K562 (cell line): ENCODE data around the gene ASMT. TPM values are rescaled to one million over a fixed set of nuclear protein-coding genes. Genes with fewer than 3 reads are reported as not detected.

ENCODE experiments used
- ATAC-seq: fragments of 200-7000 bp; cut with Tn5 transposase; 3 replicates; pipeline ENCODE4 v1.9.1; 2020; ENCODE audit warnings: moderate library complexity
- BruUV-seq: library from RNA; stranded (reverse); fragments of 400-500 nt; replicated peaks from 2 replicates; lab custom pipeline; 2021; lab: Mats Ljungman, UMichigan
- CTCF ChIA-PET: fragments of 300-600 bp; formaldehyde crosslinking; extraction: SDS; loops from one replicate; lab custom pipeline; 2021; ENCODE audit warnings: low intra/inter-chr PET ratio; lab: Yijun Ruan, JAX
- POLR2A ChIA-PET: fragments of 300-600, 350-650 bp; sonication (Branson Sonifier 250); formaldehyde crosslinking; extraction: SDS; loops from one replicate; lab custom pipeline; 2021; ENCODE audit warnings: antibody characterized with exemption, inconsistent platforms; lab: Yijun Ruan, JAX
- DNase-seq, 4 experiments: peaks; one replicate each; pipeline versions ENCODE4 v3.0.0 to v3.0.0-alpha.2; 2011 to 2018; ENCODE audit warnings: low spot score in 3 of 4, mixed read lengths in 3 of 4; ENCODE audit errors: extremely low read depth in 1 of 4
- FAIRE-seq: peaks from 2 replicates; lab custom pipeline; 2011; peaks lifted over from hg19 to GRCh38; lab: Jason Lieb, UNC
- H2AFZ ChIP-seq: 2 replicates; pipeline ENCODE4 v1.6.0; 2011; ENCODE audit warnings: low read depth, low read length, control low read depth, inconsistent platforms
- H3K27ac ChIP-seq: fragments of 200-600 bp; 3 replicates; pipeline ENCODE4 v1.8.0; 2011; ENCODE audit warnings: low read depth, mild to moderate bottlenecking, control low read depth, inconsistent platforms, low read length, moderate library complexity, mixed read lengths; ENCODE audit errors: extremely low read depth
- H3K27me3 ChIP-seq, 2 experiments: fragments of 300-600 bp in 1 of 2; 2 replicates in 1 of 2; 3 replicates in 1 of 2; pipeline versions ENCODE4 v1.6.0 to v1.8.0; 2011; ENCODE audit warnings: inconsistent platforms in 2 of 2, low read length in 2 of 2, mild to moderate bottlenecking in 1 of 2, mixed read lengths in 1 of 2, moderate library complexity in 1 of 2; ENCODE audit not compliant: control insufficient read depth in 2 of 2, insufficient read depth in 2 of 2
- H3K36me3 ChIP-seq: fragments of 300-600 bp; 3 replicates; pipeline ENCODE4 v1.8.0; 2011; ENCODE audit warnings: mild to moderate bottlenecking, low read length, inconsistent platforms; ENCODE audit not compliant: control insufficient read depth, insufficient read depth
- H3K4me1 ChIP-seq, 2 experiments: fragments of 200-600 bp in 1 of 2; replicated peaks in 1 of 2; 2 replicates in 1 of 2; 3 replicates in 1 of 2; pipeline versions ENCODE4 v1.5.1 to v1.8.0; 2011; ENCODE audit warnings: inconsistent platforms in 2 of 2, low read length in 2 of 2, mild to moderate bottlenecking in 1 of 2, mixed read lengths in 1 of 2, moderate library complexity in 1 of 2; ENCODE audit not compliant: control insufficient read depth in 2 of 2, insufficient read depth in 2 of 2
- H3K4me2 ChIP-seq: 2 replicates; pipeline ENCODE4 v1.6.1; 2011; ENCODE audit warnings: low read length, control low read depth, inconsistent platforms, mixed read lengths; ENCODE audit not compliant: insufficient read depth
- H3K4me3 ChIP-seq: fragments of 200-600 bp; sonication (generic), shearing (Covaris generic); 2 replicates; pipeline ENCODE4 v1.5.1; 2016; ENCODE audit warnings: control low read depth, inconsistent platforms
- H3K79me2 ChIP-seq: fragments of 200-600 bp; 3 replicates; pipeline ENCODE4 v1.8.0; 2011; ENCODE audit warnings: low read length, inconsistent platforms; ENCODE audit not compliant: control insufficient read depth, insufficient read depth
- H3K9ac ChIP-seq, 2 experiments: 2 replicates each; pipeline versions ENCODE4 v1.6.0 to v1.6.1; 2011; ENCODE audit warnings: low read depth in 2 of 2, low read length in 2 of 2, control low read depth in 1 of 2, inconsistent platforms in 1 of 2, mild to moderate bottlenecking in 1 of 2, mixed read lengths in 1 of 2; ENCODE audit not compliant: insufficient read depth in 1 of 2
- H3K9me1 ChIP-seq: one replicate; pipeline ENCODE4 v1.6.0; 2011; ENCODE audit warnings: inconsistent platforms, mild to moderate bottlenecking, low read length, moderate library complexity; ENCODE audit not compliant: control insufficient read depth, insufficient read depth
- H3K9me3 ChIP-seq: replicated peaks from 2 replicates; pipeline ENCODE4 v1.5.1; 2011; ENCODE audit warnings: low read depth, low read length, inconsistent platforms; ENCODE audit not compliant: control insufficient read depth, insufficient read depth
- H4K20me1 ChIP-seq: replicated peaks from 2 replicates; pipeline ENCODE4 v1.6.1; 2011; ENCODE audit warnings: low read length, inconsistent platforms, mixed read lengths; ENCODE audit not compliant: control insufficient read depth, insufficient read depth
- FOXA3 ChIP-seq, 2 experiments: fragments of 450-650 bp in 1 of 2; sonication (generic) in 1 of 2; formaldehyde crosslinking; IDR thresholded peaks in 1 of 2; conservative IDR thresholded peaks in 1 of 2; 2 replicates each; pipeline versions ENCODE4 v1.4.0 to v1.8.0; 2020 to 2022; ENCODE audit warnings: mild to moderate bottlenecking in 2 of 2, missing genetic modification reagents in 1 of 2
- MIER1 ChIP-seq: fragments of 450-650 bp; IDR thresholded peaks from 2 replicates; pipeline ENCODE4 v1.6.1; 2016; ENCODE audit warnings: antibody characterized with exemption, mild to moderate bottlenecking, low read depth
- ZNF668 ChIP-seq: fragments of 250-450 bp; sonication (Bioruptor Pico); IDR thresholded peaks from 2 replicates; pipeline ENCODE4 v1.8.0; 2022; ENCODE audit warnings: mild to moderate bottlenecking, inconsistent platforms
- WGBS: fragments of 100-300 bp; shearing (Covaris generic); methylation state at CpG from one replicate; pipeline ENCODE4 v1.1.6; 2016; ENCODE audit warnings: low coverage, mixed read lengths; ENCODE audit not compliant: insufficient coverage; ENCODE audit errors: missing lambda C conversion rate; 5-methylcytosine and 5-hydroxymethylcytosine counted together
- in situ Hi-C: fragments of 300-500 bp; cut with MboI; formaldehyde crosslinking; loops from 4 replicates; pipeline ENCODE4 v1.15.0; 2018; ENCODE audit warnings: inconsistent platforms, mixed read lengths
- intact Hi-C: fragments of 100-400 bp; cut with micrococcal nuclease; formaldehyde crosslinking; loops from 2 replicates; pipeline ENCODE4 v1.14.2; 2022
- polyA plus RNA-seq, 8 experiments: library from polyadenylated mRNA; depleted of rRNA in 4 of 8; stranded (reverse) in 5 of 8; unstranded in 3 of 8; fragments of >200 nt; fragmentation: Nextera tagmentation in 2 of 8; fragmentation: Illumina TruSeq in 1 of 8; extraction: Ambion mirVana in 2 of 8; extraction: Trizol in 1 of 8; gene quantifications; 2 replicates each; pipeline versions ENCODE4 v1.2.1 to v1.2.3, GENCODE V29; 2011 to 2014; ENCODE audit warnings: inconsistent platforms in 1 of 8, missing spikeins in 1 of 8
- total RNA-seq, 7 experiments: library from RNA; depleted of rRNA in 6 of 7; stranded (reverse); fragments of >200 nt in 6 of 7; fragmentation: Illumina TruSeq in 2 of 7; extraction: Trizol in 2 of 7; gene quantifications; 2 replicates each; pipeline versions ENCODE4 v1.2.1 to v1.2.3, GENCODE V29; 2011 to 2021; ENCODE audit warnings: low replicate concordance in 1 of 7
- TF ChIP-seq, protein P1 (sequence below), 2 experiments: IDR thresholded peaks; 2 replicates each; pipeline ENCODE4 v1.6.1; 2012; ENCODE audit warnings: improper control_type of control experiment in 2 of 2, low read depth in 2 of 2, low read length in 2 of 2, borderline replicate concordance in 1 of 2
- TF ChIP-seq, protein P2 (sequence below): sonication (generic); formaldehyde crosslinking; IDR thresholded peaks from 2 replicates; pipeline ENCODE4 v1.8.1; 2023; ENCODE audit warnings: missing genetic modification reagents, mild to moderate bottlenecking, borderline replicate concordance
- TF ChIP-seq, protein P3 (sequence below): fragments of 450-650 bp; IDR thresholded peaks from 2 replicates; pipeline ENCODE4 v1.6.1; 2017; ENCODE audit warnings: mild to moderate bottlenecking, moderate library complexity

Gene ASMT
- total and polyA plus RNA-seq, 9 of the 15 experiments (the other 6 are each of a cell fraction or from before 2014, with no cell fraction given), result 0.06 TPM; not detected in 8

DNA sequence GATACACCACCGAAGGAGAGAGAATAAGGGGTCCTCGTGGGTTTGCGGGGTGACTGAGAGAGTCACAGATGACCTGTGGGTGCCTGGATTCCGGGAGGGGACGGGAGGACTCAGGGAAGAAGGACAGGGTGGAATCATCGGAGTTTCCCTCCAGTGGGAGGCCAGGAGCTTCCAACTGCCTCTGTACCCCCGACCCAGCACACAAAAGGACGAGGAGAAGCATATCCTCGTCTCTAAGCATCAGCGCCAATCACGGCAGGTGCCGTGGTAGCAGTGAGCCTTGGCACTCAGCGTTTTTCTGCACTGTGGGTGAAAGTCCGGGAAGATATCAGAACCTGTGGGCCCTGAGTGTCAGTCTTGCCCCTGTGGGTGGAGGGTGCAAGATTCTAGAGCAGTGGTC is 62.0 kb downstream of the ASMT start:
- no peaks in the 10 kb centered on the region for H3K36me3 ChIP-seq
- CTCF ChIA-PET, result no interaction called here
- no peaks in the 10 kb centered on the region for H3K9me1 ChIP-seq
- H3K27me3 ChIP-seq, result no peaks in the 10 kb centered on the region; a peak in 1 of 5 replicates
- H3K4me3 ChIP-seq, result no peak overlapping the region
- POLR2A ChIA-PET, result no interaction called here
- no peak overlapping the region for H3K9ac ChIP-seq
- WGBS, result 3% methylated on average over 11 of the region's 14 CpGs
- H3K4me2 ChIP-seq, result no peak overlapping the region
- no peak for FAIRE-seq
- DNase-seq, result no peak
- H3K27ac ChIP-seq, result no peak overlapping the region
- no peaks in the 10 kb centered on the region for H3K79me2 ChIP-seq
- H3K9me3 ChIP-seq, result no peaks in the 10 kb centered on the region
- BruUV-seq, result no TSS peak
- no peak overlapping the region for H2AFZ ChIP-seq
- TF ChIP-seq FOXA3 (CRISPR knock-in tag; conservative IDR thresholded peaks at IDR 0.05 in 1 of 2, IDR thresholded peaks at IDR 0.05 in 1 of 2), result no peak
- H3K4me1 ChIP-seq, result no peaks in the 10 kb centered on the region
- no peak for ATAC-seq
- intact Hi-C loops (no loop called here), in situ Hi-C loops (no loop called here)
- H4K20me1 ChIP-seq, result no peaks in the 10 kb centered on the region

DNA sequence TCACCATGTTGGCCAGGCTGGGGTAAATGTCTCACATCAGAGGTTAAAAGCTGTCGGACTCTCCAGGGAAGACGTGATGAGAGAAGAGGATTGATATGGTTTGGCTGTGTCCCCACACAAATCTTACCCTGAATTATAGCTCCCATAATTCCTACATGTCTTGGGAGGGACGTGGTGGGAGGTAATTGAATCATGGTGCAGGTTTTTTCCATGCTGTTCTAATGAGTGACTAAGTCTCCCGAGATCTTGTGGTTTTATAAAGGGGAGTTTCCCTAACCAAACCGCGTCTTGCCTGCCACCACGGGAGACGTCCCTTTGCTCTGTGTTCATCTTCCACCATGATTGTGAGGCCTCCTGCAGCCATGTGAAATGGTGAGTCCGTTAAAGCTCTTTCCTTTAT is 64.4 kb downstream of the ASMT start:
- H3K27me3 ChIP-seq, result no peaks in the 10 kb centered on the region; a peak in 1 of 5 replicates
- FAIRE-seq (no peak), ATAC-seq (no peak), DNase-seq (no peak)
- no peak overlapping the region for H3K4me3 ChIP-seq
- no peaks in the 10 kb centered on the region for H4K20me1 ChIP-seq
- H3K36me3 ChIP-seq, result no peaks in the 10 kb centered on the region
- POLR2A ChIA-PET, result no interaction called here
- H3K79me2 ChIP-seq, result no peaks in the 10 kb centered on the region
- CTCF ChIA-PET, result no interaction called here
- intact Hi-C loops, result no loop called here
- 2% methylated on average over 8 of the region's 9 CpGs for WGBS
- BruUV-seq, result no TSS peak
- no peaks in the 10 kb centered on the region for H3K9me3 ChIP-seq
- H3K4me2 ChIP-seq, result no peak overlapping the region
- H3K9ac ChIP-seq, result no peak overlapping the region
- H3K27ac ChIP-seq, result no peak overlapping the region
- in situ Hi-C loops, result no loop called here
- no peaks in the 10 kb centered on the region for H3K4me1 ChIP-seq
- H2AFZ ChIP-seq, result no peak overlapping the region
- no peaks in the 10 kb centered on the region for H3K9me1 ChIP-seq
- TF ChIP-seq, protein P1, sequence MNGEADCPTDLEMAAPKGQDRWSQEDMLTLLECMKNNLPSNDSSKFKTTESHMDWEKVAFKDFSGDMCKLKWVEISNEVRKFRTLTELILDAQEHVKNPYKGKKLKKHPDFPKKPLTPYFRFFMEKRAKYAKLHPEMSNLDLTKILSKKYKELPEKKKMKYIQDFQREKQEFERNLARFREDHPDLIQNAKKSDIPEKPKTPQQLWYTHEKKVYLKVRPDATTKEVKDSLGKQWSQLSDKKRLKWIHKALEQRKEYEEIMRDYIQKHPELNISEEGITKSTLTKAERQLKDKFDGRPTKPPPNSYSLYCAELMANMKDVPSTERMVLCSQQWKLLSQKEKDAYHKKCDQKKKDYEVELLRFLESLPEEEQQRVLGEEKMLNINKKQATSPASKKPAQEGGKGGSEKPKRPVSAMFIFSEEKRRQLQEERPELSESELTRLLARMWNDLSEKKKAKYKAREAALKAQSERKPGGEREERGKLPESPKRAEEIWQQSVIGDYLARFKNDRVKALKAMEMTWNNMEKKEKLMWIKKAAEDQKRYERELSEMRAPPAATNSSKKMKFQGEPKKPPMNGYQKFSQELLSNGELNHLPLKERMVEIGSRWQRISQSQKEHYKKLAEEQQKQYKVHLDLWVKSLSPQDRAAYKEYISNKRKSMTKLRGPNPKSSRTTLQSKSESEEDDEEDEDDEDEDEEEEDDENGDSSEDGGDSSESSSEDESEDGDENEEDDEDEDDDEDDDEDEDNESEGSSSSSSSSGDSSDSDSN (IDR thresholded peaks at IDR 0.05; ENCODE audit: borderline replicate concordance in 1 of 2, low read depth in 2 of 2, low read length in 2 of 2), result no peak
- TF ChIP-seq, protein P2, sequence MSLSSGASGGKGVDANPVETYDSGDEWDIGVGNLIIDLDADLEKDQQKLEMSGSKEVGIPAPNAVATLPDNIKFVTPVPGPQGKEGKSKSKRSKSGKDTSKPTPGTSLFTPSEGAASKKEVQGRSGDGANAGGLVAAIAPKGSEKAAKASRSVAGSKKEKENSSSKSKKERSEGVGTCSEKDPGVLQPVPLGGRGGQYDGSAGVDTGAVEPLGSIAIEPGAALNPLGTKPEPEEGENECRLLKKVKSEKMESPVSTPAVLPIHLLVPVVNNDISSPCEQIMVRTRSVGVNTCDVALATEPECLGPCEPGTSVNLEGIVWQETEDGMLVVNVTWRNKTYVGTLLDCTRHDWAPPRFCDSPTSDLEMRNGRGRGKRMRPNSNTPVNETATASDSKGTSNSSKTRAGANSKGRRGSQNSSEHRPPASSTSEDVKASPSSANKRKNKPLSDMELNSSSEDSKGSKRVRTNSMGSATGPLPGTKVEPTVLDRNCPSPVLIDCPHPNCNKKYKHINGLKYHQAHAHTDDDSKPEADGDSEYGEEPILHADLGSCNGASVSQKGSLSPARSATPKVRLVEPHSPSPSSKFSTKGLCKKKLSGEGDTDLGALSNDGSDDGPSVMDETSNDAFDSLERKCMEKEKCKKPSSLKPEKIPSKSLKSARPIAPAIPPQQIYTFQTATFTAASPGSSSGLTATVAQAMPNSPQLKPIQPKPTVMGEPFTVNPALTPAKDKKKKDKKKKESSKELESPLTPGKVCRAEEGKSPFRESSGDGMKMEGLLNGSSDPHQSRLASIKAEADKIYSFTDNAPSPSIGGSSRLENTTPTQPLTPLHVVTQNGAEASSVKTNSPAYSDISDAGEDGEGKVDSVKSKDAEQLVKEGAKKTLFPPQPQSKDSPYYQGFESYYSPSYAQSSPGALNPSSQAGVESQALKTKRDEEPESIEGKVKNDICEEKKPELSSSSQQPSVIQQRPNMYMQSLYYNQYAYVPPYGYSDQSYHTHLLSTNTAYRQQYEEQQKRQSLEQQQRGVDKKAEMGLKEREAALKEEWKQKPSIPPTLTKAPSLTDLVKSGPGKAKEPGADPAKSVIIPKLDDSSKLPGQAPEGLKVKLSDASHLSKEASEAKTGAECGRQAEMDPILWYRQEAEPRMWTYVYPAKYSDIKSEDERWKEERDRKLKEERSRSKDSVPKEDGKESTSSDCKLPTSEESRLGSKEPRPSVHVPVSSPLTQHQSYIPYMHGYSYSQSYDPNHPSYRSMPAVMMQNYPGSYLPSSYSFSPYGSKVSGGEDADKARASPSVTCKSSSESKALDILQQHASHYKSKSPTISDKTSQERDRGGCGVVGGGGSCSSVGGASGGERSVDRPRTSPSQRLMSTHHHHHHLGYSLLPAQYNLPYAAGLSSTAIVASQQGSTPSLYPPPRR (CRISPR knock-in tag), result no peak
- TF ChIP-seq ZNF668 (CRISPR knock-in tag) (no peak), MIER1 (no peak)
- TF ChIP-seq, protein P3, sequence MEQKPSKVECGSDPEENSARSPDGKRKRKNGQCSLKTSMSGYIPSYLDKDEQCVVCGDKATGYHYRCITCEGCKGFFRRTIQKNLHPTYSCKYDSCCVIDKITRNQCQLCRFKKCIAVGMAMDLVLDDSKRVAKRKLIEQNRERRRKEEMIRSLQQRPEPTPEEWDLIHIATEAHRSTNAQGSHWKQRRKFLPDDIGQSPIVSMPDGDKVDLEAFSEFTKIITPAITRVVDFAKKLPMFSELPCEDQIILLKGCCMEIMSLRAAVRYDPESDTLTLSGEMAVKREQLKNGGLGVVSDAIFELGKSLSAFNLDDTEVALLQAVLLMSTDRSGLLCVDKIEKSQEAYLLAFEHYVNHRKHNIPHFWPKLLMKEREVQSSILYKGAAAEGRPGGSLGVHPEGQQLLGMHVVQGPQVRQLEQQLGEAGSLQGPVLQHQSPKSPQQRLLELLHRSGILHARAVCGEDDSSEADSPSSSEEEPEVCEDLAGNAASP, result no peak
